Measurements from ENCODE around the gene VAMP7. TPM values are rescaled to one million over a fixed set of nuclear protein-coding genes. Genes with fewer than 3 reads are reported as not detected.
"Not testable (repeated sequence)": the region's sequence is repeated elsewhere in the genome, so short reads cannot be mapped to it uniquely, and the experiment has no call there.

Gene VAMP7, protein sequence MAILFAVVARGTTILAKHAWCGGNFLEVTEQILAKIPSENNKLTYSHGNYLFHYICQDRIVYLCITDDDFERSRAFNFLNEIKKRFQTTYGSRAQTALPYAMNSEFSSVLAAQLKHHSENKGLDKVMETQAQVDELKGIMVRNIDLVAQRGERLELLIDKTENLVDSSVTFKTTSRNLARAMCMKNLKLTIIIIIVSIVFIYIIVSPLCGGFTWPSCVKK
- 24.4 TPM for total RNA-seq

DNA sequence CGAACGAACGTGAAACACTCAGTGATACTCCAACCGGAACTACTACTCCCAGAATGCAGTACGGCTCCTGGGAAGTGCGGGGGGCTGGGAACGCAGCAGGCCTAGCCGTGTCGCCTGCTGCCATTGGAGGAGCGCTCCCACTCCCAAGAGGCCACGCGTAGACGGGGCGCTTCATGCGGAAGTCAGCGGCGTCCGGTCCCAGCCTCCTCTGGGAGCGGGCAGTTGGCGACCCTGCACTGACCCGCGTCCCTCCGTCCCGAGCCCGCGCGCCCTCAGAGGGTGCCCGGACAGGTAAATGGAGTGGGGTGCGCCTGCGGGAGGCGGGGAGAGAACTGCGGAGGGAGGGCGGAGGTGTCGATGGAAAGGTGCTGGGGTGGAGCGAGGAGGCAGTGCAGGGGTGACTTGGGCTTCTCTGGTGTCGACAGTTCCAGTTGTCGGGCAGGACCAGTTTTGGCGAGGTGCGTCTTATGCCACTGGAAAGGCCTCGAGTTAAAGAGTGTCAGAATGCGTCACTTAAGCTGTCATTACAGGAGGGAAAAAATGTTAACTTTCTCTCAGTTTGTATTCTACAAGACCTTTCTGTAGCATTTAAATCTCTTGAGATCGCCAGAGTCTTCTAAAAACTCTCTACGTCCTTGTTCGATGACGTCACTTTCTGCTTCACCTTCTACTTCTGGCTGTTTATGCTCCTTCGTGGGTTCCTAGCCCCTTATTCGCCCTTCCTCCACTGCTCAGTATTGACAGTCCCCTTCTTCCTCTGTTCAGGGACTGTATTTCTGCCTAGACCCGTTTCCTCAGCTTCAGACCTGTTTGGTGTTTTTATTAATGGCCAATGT is at the start of gene VAMP7:
Gene VAMP7, plus strand, starts transcription at position 188 of the 836 bp plus-strand sequence. CDS start 8,122 bp downstream, outside the sequence.
- DNase-seq (ENCODE audit: low spot score): peak; percentile 85

- DNase-seq (ENCODE audit: low spot score): no peak
Measured at GRCh38 chrX:155841232-155841631, 39.9 kb upstream of the VAMP7 start.

- not testable (repeated sequence) for DNase-seq (ENCODE audit: low spot score)
Measured at GRCh38 chrX:155851786-155852185, 29.4 kb upstream of the VAMP7 start.

DNA sequence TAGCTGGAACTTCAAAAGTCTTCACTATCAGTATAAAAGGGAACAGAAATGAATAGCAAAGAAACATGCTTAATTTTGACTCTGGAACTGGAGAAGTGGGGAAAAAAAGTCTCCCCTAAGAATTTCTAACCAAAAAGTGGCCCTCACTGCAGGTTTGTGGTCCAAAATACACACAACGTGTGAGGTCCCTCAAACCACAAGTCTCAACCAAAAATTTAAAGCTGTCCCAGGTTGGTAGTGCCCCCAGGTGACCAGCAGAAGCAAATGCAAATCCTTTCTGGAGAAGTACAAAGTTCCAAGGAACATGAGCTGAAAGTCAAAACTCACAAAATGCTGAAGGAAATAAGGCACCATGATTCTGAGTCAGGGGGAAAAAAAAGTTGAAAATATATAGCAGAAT is 23.6 kb upstream of the VAMP7 start:
- no peak for DNase-seq (ENCODE audit: low spot score)

DNA sequence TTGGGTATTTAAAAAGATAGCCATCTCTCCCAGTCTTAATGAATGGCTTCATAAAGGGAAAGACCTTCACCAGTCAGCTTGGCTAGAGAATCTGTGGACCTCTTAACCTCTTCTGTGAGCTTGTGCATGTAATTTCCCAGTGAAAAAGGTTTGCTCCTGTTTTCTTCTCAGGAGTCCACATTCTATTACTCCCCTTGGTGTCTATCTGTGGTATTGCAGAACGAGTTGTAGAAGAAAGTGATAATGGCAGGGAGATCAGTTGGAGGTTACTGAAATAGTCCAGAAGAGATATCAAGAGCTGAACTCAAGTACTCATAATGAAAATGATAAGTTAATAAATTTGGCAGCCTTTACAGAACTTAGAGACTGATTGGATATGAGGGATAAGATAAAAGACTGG is 16.5 kb upstream of the VAMP7 start:
- DNase-seq (ENCODE audit: low spot score): no peak

GRCh38 chrX:155865193-155865592 is 16.0 kb upstream of the VAMP7 start:
- no peak for DNase-seq (ENCODE audit: low spot score)

GRCh38 chrX:155867821-155868220 is 13.3 kb upstream of the VAMP7 start:
- no peak for DNase-seq (ENCODE audit: low spot score)

- no peak for DNase-seq (ENCODE audit: low spot score)
Measured at GRCh38 chrX:155870958-155871357, 10.2 kb upstream of the VAMP7 start.

DNA sequence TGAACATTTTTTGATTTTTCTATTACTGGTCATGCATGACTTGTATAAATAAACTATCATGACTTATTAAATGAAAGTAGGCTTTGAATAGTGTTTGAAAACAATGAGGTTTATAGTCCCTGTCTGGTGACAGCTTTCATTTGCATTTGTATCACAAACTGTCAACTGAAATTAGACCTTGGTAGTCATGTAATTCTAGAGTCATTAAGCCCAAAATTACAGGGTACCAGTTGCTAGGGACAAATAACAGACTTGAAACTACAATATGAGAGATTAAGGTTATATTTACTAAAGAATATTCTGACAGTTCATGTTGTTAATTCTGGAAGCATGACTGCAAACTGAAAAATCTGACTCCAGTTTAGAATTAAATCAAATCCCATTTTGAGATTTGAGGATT is 9.2 kb upstream of the VAMP7 start:
- no peak for DNase-seq (ENCODE audit: low spot score)

DNA sequence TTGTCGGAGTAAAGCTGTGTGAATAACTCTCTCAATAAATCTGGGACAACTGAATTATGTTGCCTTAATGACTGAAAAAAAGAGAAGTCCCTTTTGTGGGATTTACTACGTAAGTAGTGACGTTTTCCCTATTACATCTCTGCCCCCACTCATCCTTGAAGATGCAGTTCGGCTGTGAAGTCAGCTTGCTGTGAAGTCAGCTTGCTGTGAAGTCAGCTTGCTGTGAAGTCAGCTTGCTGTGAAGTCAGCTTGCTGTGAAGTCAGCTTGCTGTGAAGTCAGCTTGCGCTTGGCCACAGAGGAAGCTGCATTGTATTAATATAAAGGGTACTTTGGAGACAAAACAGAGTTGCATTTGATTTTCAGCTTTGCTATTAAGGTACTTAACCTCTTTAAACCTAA is 8.0 kb upstream of the VAMP7 start:
- no peak for DNase-seq (ENCODE audit: low spot score)

GRCh38 chrX:155874571-155875244 is 6.4 kb upstream of the VAMP7 start:
- DNase-seq (ENCODE audit: low spot score): no peak

DNA sequence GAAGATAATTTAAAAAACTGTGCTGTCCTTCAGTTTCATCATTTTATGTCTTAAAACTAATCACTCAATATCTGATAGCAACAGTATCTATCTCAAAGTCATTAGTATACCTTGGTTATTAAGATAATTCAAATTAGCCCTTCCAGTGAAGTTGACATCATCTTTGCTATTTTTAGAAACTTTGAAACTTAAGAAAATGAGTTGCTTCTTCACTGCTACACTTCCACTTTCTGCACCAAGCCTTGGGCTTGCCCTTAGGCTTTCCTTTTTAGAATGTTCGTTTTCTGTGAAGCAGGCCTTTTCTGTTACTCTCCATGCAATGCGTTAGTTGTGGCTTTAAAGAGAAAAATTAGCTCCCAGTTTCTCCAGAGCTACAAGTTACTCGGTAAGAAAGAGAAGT is 4.4 kb upstream of the VAMP7 start:
- no peak for DNase-seq (ENCODE audit: low spot score)

DNA sequence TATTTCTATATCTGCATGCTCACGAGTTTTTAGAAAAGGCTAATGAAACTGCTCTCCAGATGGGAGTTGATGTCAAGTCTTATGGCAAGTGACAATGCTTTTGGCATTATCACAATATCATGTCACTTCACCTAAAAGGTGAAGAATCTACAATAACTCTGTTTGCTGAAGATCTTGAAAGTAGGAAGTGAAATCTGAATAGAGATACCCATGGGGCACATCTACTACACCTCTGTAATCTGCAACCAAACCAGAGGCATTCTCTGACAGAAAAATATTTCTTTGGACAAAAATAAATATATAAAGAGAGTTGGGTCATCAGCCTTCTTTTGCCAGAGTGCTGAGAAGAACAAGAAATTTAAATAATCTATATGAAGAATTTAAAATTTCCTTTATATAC is 3.9 kb upstream of the VAMP7 start:
- DNase-seq (ENCODE audit: low spot score): no peak

GRCh38 chrX:155880586-155881157 is 473 bp upstream of the VAMP7 start:
- no peak for DNase-seq (ENCODE audit: low spot score)

GRCh38 chrX:155886409-155886808 is 5.3 kb downstream of the VAMP7 start:
- DNase-seq (ENCODE audit: low spot score): no peak

DNA sequence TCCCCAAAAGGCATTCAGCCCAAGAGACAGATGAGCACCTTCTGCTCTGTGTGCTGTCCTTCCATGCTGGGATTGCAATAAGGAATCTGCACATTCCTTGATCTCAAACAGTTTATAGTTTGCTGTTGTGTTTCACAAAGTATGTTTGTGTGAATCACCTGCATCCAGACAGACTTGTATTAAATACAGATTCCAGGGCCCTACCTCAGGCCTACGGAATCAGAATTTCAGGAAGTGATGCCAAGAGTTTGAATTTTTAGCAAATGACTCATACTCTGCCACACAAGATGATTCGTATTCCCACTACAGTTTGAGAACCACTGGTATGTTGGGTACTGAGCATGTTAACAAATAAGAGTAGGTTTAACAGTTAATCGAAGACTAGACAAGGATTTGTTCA is 7.0 kb downstream of the VAMP7 start:
- DNase-seq (ENCODE audit: low spot score): no peak

DNA sequence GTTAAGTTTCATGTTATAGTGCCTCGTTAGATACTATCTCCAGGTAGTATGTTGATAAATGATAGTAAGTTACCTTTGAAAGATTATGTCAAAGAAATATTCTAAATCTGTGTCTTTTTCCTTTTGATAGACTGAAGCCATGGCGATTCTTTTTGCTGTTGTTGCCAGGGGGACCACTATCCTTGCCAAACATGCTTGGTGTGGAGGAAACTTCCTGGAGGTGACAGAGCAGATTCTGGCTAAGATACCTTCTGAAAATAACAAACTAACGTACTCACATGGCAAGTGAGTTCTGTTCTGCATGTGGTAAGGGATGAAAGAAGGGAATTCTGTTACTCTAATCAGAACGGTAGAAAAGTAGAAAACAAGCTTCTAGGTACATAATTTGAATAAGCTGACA is 8.2 kb downstream of the VAMP7 start:
- no peak for DNase-seq (ENCODE audit: low spot score)

GRCh38 chrX:155891446-155892210 is 10.5 kb downstream of the VAMP7 start:
- no peak for DNase-seq (ENCODE audit: low spot score)

DNA sequence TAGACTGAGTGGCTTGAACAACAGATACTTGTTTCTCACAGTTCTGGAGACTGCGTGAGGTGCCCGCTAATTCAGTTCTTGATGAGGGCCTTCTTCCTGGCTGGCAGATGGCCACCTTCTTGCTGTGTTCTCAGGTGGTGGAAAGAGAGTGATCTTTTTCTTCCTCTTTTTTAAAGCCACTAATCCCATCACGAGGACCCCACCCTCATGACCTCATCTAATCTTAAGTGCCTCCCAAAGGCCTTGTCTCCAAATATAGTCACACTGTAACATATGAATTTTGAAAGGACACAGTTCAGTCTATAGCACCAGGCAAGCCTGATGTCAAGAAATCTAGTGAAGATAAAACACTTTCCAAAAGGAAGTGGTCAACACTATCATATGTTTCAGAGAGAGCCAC is 12.4 kb downstream of the VAMP7 start:
- no peak for DNase-seq (ENCODE audit: low spot score)

- DNase-seq (ENCODE audit: low spot score): no peak
Measured at GRCh38 chrX:155896512-155896911, 15.4 kb downstream of the VAMP7 start.

GRCh38 chrX:155899366-155899765 is 18.2 kb downstream of the VAMP7 start:
- DNase-seq (ENCODE audit: low spot score): no peak

DNA sequence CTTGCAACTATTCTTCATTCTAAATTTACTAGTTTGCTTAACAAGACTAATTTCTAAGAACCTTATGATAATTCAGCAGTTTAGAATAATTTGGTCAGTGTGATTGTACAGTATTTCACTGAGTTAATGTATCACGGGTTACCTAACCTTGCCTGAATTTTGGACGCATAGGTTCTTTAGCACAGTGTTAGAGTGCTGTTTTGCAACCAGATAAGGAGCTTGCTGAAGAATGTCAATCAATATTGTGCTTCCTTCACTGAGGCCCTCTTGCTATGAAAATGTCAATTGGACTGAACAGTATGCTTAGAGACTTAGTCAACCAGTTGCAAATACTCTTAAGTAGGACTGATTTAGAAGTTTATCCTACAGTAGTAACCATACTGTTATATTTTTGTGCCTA is 19.6 kb downstream of the VAMP7 start:
- DNase-seq (ENCODE audit: low spot score): no peak
